WTC11 (cell line): ENCODE data around the gene LEKR1. TPM values are rescaled to one million over a fixed set of nuclear protein-coding genes. Genes with fewer than 3 reads are reported as not detected.

Experiments used
- ATAC-seq: fragments of 200-7000 bp; cut with Tn5 transposase; 2 replicates; pipeline ENCODE4 v1.10.0; 2021; ENCODE audit warnings: mild to moderate bottlenecking, moderate library complexity
- CTCF ChIA-PET: fragments of 300-600 bp; sonication (Branson Sonifier 250); formaldehyde crosslinking; loops from one replicate; lab custom pipeline; 2021; ENCODE audit warnings: antibody characterized with exemption; lab: Charles Lee
- POLR2A ChIA-PET: fragments of 350-600 bp; sonication (Branson Sonifier 250); formaldehyde crosslinking; loops from one replicate; lab custom pipeline; 2021; ENCODE audit warnings: antibody characterized with exemption; lab: Charles Lee
- DNase-seq: peaks from one replicate; pipeline ENCODE4 v3.0.0; 2021; ENCODE audit warnings: low spot score
- H3K27ac Mint-ChIP-seq: 2 replicates; pipeline ENCODE4 v1.8.0; 2021; ENCODE audit warnings: mixed read lengths
- H3K27me3 Mint-ChIP-seq: 2 replicates; pipeline ENCODE4 v1.8.0; 2021; ENCODE audit warnings: low read depth, mild to moderate bottlenecking, moderate library complexity, mixed read lengths
- H3K36me3 Mint-ChIP-seq: 2 replicates; pipeline ENCODE4 v1.8.0; 2021; ENCODE audit warnings: mixed read lengths
- H3K4me1 Mint-ChIP-seq: 2 replicates; pipeline ENCODE4 v1.8.0; 2022; ENCODE audit warnings: mixed read lengths
- H3K4me3 Mint-ChIP-seq: 2 replicates; pipeline ENCODE4 v1.8.0; 2021; ENCODE audit warnings: mild to moderate bottlenecking, moderate library complexity, mixed read lengths
- H3K9me3 Mint-ChIP-seq: 2 replicates; pipeline ENCODE4 v1.8.0; 2021; ENCODE audit warnings: mixed read lengths
- ARID4B ChIP-seq: sonication (generic); formaldehyde crosslinking; IDR thresholded peaks from 2 replicates; pipeline ENCODE4 v1.8.0; 2023; ENCODE audit warnings: missing genetic modification reagents, mild to moderate bottlenecking, borderline replicate concordance
- CBFB ChIP-seq: sonication (generic); formaldehyde crosslinking; IDR thresholded peaks from 2 replicates; pipeline ENCODE4 v1.8.1; 2022; ENCODE audit warnings: mild to moderate bottlenecking, low read depth, missing genetic modification reagents
- CREM ChIP-seq: sonication (generic); formaldehyde crosslinking; IDR thresholded peaks from 2 replicates; pipeline ENCODE4 v1.8.1; 2022; ENCODE audit warnings: mild to moderate bottlenecking, missing genetic modification reagents, moderate library complexity
- CTCF ChIP-seq: fragments of 200-600 bp; IDR thresholded peaks from 2 replicates; pipeline ENCODE4 v1.8.0; 2022; ENCODE audit warnings: antibody characterized with exemption
- E2F1 ChIP-seq: sonication (generic); formaldehyde crosslinking; IDR thresholded peaks from 2 replicates; pipeline ENCODE4 v1.8.0; 2022; ENCODE audit warnings: mild to moderate bottlenecking, missing genetic modification reagents
- FOXJ3 ChIP-seq: sonication (generic); formaldehyde crosslinking; IDR thresholded peaks from 2 replicates; pipeline ENCODE4 v1.9.0; 2021; ENCODE audit warnings: missing genetic modification reagents, mild to moderate bottlenecking, borderline replicate concordance
- FOXP4 ChIP-seq: sonication (generic); formaldehyde crosslinking; IDR thresholded peaks from 2 replicates; pipeline ENCODE4 v1.8.0; 2022; ENCODE audit warnings: mild to moderate bottlenecking, missing genetic modification reagents
- GRHL2 ChIP-seq: fragments of 250-450 bp; sonication (Bioruptor Pico); IDR thresholded peaks from 2 replicates; pipeline ENCODE4 v1.8.0; 2022; ENCODE audit warnings: mild to moderate bottlenecking, moderate library complexity; ENCODE audit not compliant: insufficient replicate concordance, severe bottlenecking
- IRF2 ChIP-seq: sonication (generic); formaldehyde crosslinking; IDR thresholded peaks from 2 replicates; pipeline ENCODE4 v1.8.0; 2022; ENCODE audit warnings: low read depth, missing genetic modification reagents, borderline replicate concordance
- JUN ChIP-seq: sonication (generic); formaldehyde crosslinking; IDR thresholded peaks from 2 replicates; pipeline ENCODE4 v1.8.0; 2023; ENCODE audit warnings: mild to moderate bottlenecking, missing genetic modification reagents
- MYBL2 ChIP-seq: sonication (generic); formaldehyde crosslinking; IDR thresholded peaks from 2 replicates; pipeline ENCODE4 v1.8.1; 2023; ENCODE audit warnings: mild to moderate bottlenecking, moderate library complexity, missing genetic modification reagents
- PRRX2 ChIP-seq: fragments of 250-450 bp; sonication (Bioruptor Pico); IDR thresholded peaks from 2 replicates; pipeline ENCODE4 v1.8.0; 2021; ENCODE audit warnings: mild to moderate bottlenecking
- TCF7 ChIP-seq: sonication (generic); formaldehyde crosslinking; IDR thresholded peaks from 2 replicates; pipeline ENCODE4 v1.8.0; 2022; ENCODE audit warnings: mild to moderate bottlenecking, low read depth, missing genetic modification reagents, moderate library complexity
- ZNF232 ChIP-seq: sonication (generic); formaldehyde crosslinking; IDR thresholded peaks from 2 replicates; pipeline ENCODE4 v1.8.0; 2022; ENCODE audit warnings: mild to moderate bottlenecking, missing genetic modification reagents
- ZNF425 ChIP-seq: fragments of 250-450 bp; sonication (Bioruptor Pico); conservative IDR thresholded peaks from 2 replicates; pipeline ENCODE4 v1.9.0; 2021; ENCODE audit warnings: mild to moderate bottlenecking
- total RNA-seq: library from RNA; stranded (reverse); gene quantifications from 3 replicates; pipeline ENCODE4 v1.2.3, GENCODE V29; 2021

LEKR1 gene
- total RNA-seq, 1 experiment from 2014 or later, result 0.09 TPM

GRCh38 chr3:157040456-157040855 lies 214.3 kb downstream of the LEKR1 start:
- ATAC-seq (no peak), DNase-seq (no peak)
- Mint-ChIP-seq H3K27ac (no peak overlapping the region), H3K4me3 (no peak overlapping the region), H3K4me1 (peaks cover 5% of the 10 kb centered on the region), H3K9me3 (no peaks in the 10 kb centered on the region), H3K36me3 (no peaks in the 10 kb centered on the region), H3K27me3 (peaks cover 5% of the 10 kb centered on the region; the same call in 1 of the 2 replicates)
- CTCF ChIA-PET, result no interaction called here
- POLR2A ChIA-PET, result no interaction called here
- TF ChIP-seq FOXJ3 (CRISPR knock-in tag), result no peak
- TF ChIP-seq, all 79 proteins: peak for 0

GRCh38 chr3:157042226-157042625 lies 216.1 kb downstream of the LEKR1 start:
- Mint-ChIP-seq H3K27me3 (peaks cover 5% of the 10 kb centered on the region; the same call in 1 of the 2 replicates), H3K36me3 (no peaks in the 10 kb centered on the region), H3K4me1 (peaks cover 23% of the 10 kb centered on the region), H3K9me3 (no peaks in the 10 kb centered on the region), H3K27ac (no peak overlapping the region), H3K4me3 (no peak overlapping the region)
- no peak for DNase-seq
- ChIA-PET CTCF (no interaction called here), POLR2A (no interaction called here)
- ATAC-seq, result no peak
- TF ChIP-seq CTCF (no peak), TCF7 (CRISPR knock-in tag) (no peak)

GRCh38 chr3:157043771-157044170 lies 217.6 kb downstream of the LEKR1 start:
- CTCF ChIA-PET, result no interaction called here
- Mint-ChIP-seq H3K4me1 (peaks cover 23% of the 10 kb centered on the region), H3K36me3 (no peaks in the 10 kb centered on the region), H3K9me3 (no peaks in the 10 kb centered on the region), H3K4me3 (no peak overlapping the region), H3K27ac (no peak overlapping the region), H3K27me3 (no peaks in the 10 kb centered on the region)
- no peak for ATAC-seq
- DNase-seq, result no peak
- POLR2A ChIA-PET, result no interaction called here
- TF ChIP-seq GRHL2 (no peak), CBFB (CRISPR knock-in tag) (no peak), CTCF (no peak), E2F1 (CRISPR knock-in tag) (no peak), TCF7 (CRISPR knock-in tag) (no peak), PRRX2 (no peak), ZNF232 (no peak), ZNF425 (CRISPR knock-in tag) (no peak), MYBL2 (no peak), CREM (CRISPR knock-in tag) (no peak), FOXP4 (CRISPR knock-in tag) (no peak), ARID4B (CRISPR knock-in tag) (no peak), JUN (CRISPR knock-in tag) (no peak), IRF2 (CRISPR knock-in tag) (no peak)
